Measurements from ENCODE around the gene COL6A2.

COL6A2 gene

GRCh38 chr21:46092811-46093667 lies 4.9 kb upstream of the COL6A2 start:
- H3K27ac ChIP-seq (ENCODE audit: low read depth, low read length), result no peak overlapping the region
- H3K79me2 ChIP-seq (ENCODE audit: control insufficient read depth, insufficient read depth, low read length, poor library complexity), result no peaks in the 10 kb centered on the region
- no peak overlapping the region for H2BK120ac ChIP-seq (ENCODE audit: insufficient read depth, low read length, poor library complexity)
- H3K36me3 ChIP-seq (ENCODE audit: control insufficient read depth in 1 of 2, insufficient read depth in 2 of 2, low read length in 2 of 2), result no peaks in the 10 kb centered on the region
- H3K18ac ChIP-seq (ENCODE audit: low read length), result no peak overlapping the region
- H3K9ac ChIP-seq (ENCODE audit: low read length), result no peak overlapping the region
- H4K12ac ChIP-seq (ENCODE audit: low read depth, low read length), result no peak overlapping the region
- H3K79me1 ChIP-seq (ENCODE audit: low read length), result peaks cover 2% of the 10 kb centered on the region
- H3K14ac ChIP-seq (ENCODE audit: low read length), result no peak overlapping the region
- H2AFZ ChIP-seq (ENCODE audit: insufficient read depth, low read length, poor library complexity), result no peak overlapping the region
- H4K91ac ChIP-seq (ENCODE audit: low read depth, low read length), result no peak overlapping the region
- no peak overlapping the region for H3K4me3 ChIP-seq (ENCODE audit: low read depth, low read length)
- no CpG with 5 or more reads among the region's 11 CpGs for WGBS (ENCODE audit: extremely low coverage, insufficient coverage, insufficient read length)
- no peak overlapping the region for H3K4ac ChIP-seq (ENCODE audit: low read depth, low read length)
- H2AK5ac ChIP-seq (ENCODE audit: low read length), result no peak overlapping the region
- peaks cover 6% of the 10 kb centered on the region for H3K9me3 ChIP-seq (ENCODE audit: insufficient read depth, low read depth, low read length)
- no peaks in the 10 kb centered on the region for H3K27me3 ChIP-seq (ENCODE audit: insufficient read depth, low read length)
- no peak overlapping the region for H2BK5ac ChIP-seq (ENCODE audit: low read depth, low read length, poor library complexity)
- H3K23ac ChIP-seq (ENCODE audit: low read length), result no peak overlapping the region
- no peak for DNase-seq
- H3K4me2 ChIP-seq (ENCODE audit: low read length), result no peak overlapping the region
- H3K4me1 ChIP-seq (ENCODE audit: control insufficient read depth in 1 of 2, insufficient read depth in 2 of 2, low read length in 2 of 2), result peaks cover 0 to 3% of the 10 kb centered on the region in 2 experiments
- no peak overlapping the region for H2BK12ac ChIP-seq (ENCODE audit: low read length)
- H4K8ac ChIP-seq (ENCODE audit: low read depth, low read length), result no peak overlapping the region

- Histone ChIP-seq H3K9me3 (ENCODE audit: insufficient read depth, low read depth, low read length) (peaks cover 8% of the 10 kb centered on the region), H2BK120ac (ENCODE audit: insufficient read depth, low read length, poor library complexity) (no peak overlapping the region)
These were observed 4.1 kb upstream of the COL6A2 start for GRCh38 chr21:46093668-46094400.

GRCh38 chr21:46094401-46095082 lies 3.4 kb upstream of the COL6A2 start:
- Histone ChIP-seq H3K18ac (ENCODE audit: low read length) (no peak overlapping the region), H3K27me3 (ENCODE audit: insufficient read depth, low read length) (peaks cover 4% of the 10 kb centered on the region), H3K9ac (ENCODE audit: low read length) (no peak overlapping the region), H3K4me2 (ENCODE audit: low read length) (no peak overlapping the region), H3K14ac (ENCODE audit: low read length) (no peak overlapping the region), H4K91ac (ENCODE audit: low read depth, low read length) (no peak overlapping the region), H3K9me3 (ENCODE audit: insufficient read depth, low read depth, low read length) (peaks cover 8% of the 10 kb centered on the region), H4K12ac (ENCODE audit: low read depth, low read length) (no peak overlapping the region), H4K8ac (ENCODE audit: low read depth, low read length) (no peak overlapping the region), H3K4ac (ENCODE audit: low read depth, low read length) (no peak overlapping the region), H2BK5ac (ENCODE audit: low read depth, low read length, poor library complexity) (no peak overlapping the region), H3K36me3 (ENCODE audit: control insufficient read depth in 1 of 2, insufficient read depth in 2 of 2, low read length in 2 of 2) (no peaks in the 10 kb centered on the region), H3K79me2 (ENCODE audit: control insufficient read depth, insufficient read depth, low read length, poor library complexity) (peaks cover 3% of the 10 kb centered on the region), H2AFZ (ENCODE audit: insufficient read depth, low read length, poor library complexity) (no peak overlapping the region), H3K4me1 (ENCODE audit: control insufficient read depth in 1 of 2, insufficient read depth in 2 of 2, low read length in 2 of 2) (peaks cover 2 to 6% of the 10 kb centered on the region in 2 experiments), H3K27ac (ENCODE audit: low read depth, low read length) (no peak overlapping the region), H3K4me3 (ENCODE audit: low read depth, low read length) (no peak overlapping the region), H2BK120ac (ENCODE audit: insufficient read depth, low read length, poor library complexity) (no peak overlapping the region), H2AK5ac (ENCODE audit: low read length) (no peak overlapping the region), H2BK12ac (ENCODE audit: low read length) (no peak overlapping the region), H3K23ac (ENCODE audit: low read length) (no peak overlapping the region), H3K79me1 (ENCODE audit: low read length) (peaks cover 2% of the 10 kb centered on the region)
- WGBS (ENCODE audit: extremely low coverage, insufficient coverage, insufficient read length), result no CpG with 5 or more reads among the region's 14 CpGs
- DNase-seq, result no peak

More at GRCh38 chr21:46093668-46094400, 4.1 kb upstream of the COL6A2 start:
- H3K4me2 ChIP-seq (ENCODE audit: low read length), result no peak overlapping the region
- H3K23ac ChIP-seq (ENCODE audit: low read length), result no peak overlapping the region
- no peaks in the 10 kb centered on the region for H3K36me3 ChIP-seq (ENCODE audit: control insufficient read depth in 1 of 2, insufficient read depth in 2 of 2, low read length in 2 of 2)
- H4K8ac ChIP-seq (ENCODE audit: low read depth, low read length), result no peak overlapping the region
- no peak overlapping the region for H2AFZ ChIP-seq (ENCODE audit: insufficient read depth, low read length, poor library complexity)
- H3K4me1 ChIP-seq (ENCODE audit: control insufficient read depth in 1 of 2, insufficient read depth in 2 of 2, low read length in 2 of 2), result peaks cover 2 to 6% of the 10 kb centered on the region in 2 experiments
- H3K27ac ChIP-seq (ENCODE audit: low read depth, low read length), result no peak overlapping the region
- H3K79me1 ChIP-seq (ENCODE audit: low read length), result peaks cover 2% of the 10 kb centered on the region
- no peak for DNase-seq
- no peak overlapping the region for H3K14ac ChIP-seq (ENCODE audit: low read length)
- no peak overlapping the region for H3K9ac ChIP-seq (ENCODE audit: low read length)
- H4K91ac ChIP-seq (ENCODE audit: low read depth, low read length), result no peak overlapping the region
- WGBS (ENCODE audit: extremely low coverage, insufficient coverage, insufficient read length), result no CpG with 5 or more reads among the region's 11 CpGs
- H3K4me3 ChIP-seq (ENCODE audit: low read depth, low read length), result peak overlapping the region; percentile 32
- H2BK12ac ChIP-seq (ENCODE audit: low read length), result no peak overlapping the region
- no peak overlapping the region for H2BK5ac ChIP-seq (ENCODE audit: low read depth, low read length, poor library complexity)
- H2AK5ac ChIP-seq (ENCODE audit: low read length), result no peak overlapping the region
- H3K18ac ChIP-seq (ENCODE audit: low read length), result no peak overlapping the region
- peaks cover 3% of the 10 kb centered on the region for H3K27me3 ChIP-seq (ENCODE audit: insufficient read depth, low read length)
- H3K4ac ChIP-seq (ENCODE audit: low read depth, low read length), result no peak overlapping the region
- no peak overlapping the region for H4K12ac ChIP-seq (ENCODE audit: low read depth, low read length)
- peaks cover 2% of the 10 kb centered on the region for H3K79me2 ChIP-seq (ENCODE audit: control insufficient read depth, insufficient read depth, low read length, poor library complexity)

- no peak for DNase-seq
- Histone ChIP-seq H3K9ac (ENCODE audit: low read length) (no peak overlapping the region), H2BK12ac (ENCODE audit: low read length) (no peak overlapping the region), H3K9me3 (ENCODE audit: insufficient read depth, low read depth, low read length) (peaks cover 8% of the 10 kb centered on the region), H2AFZ (ENCODE audit: insufficient read depth, low read length, poor library complexity) (no peak overlapping the region), H3K27ac (ENCODE audit: low read depth, low read length) (no peak overlapping the region), H3K4me2 (ENCODE audit: low read length) (no peak overlapping the region), H3K18ac (ENCODE audit: low read length) (no peak overlapping the region), H4K12ac (ENCODE audit: low read depth, low read length) (no peak overlapping the region), H3K36me3 (ENCODE audit: control insufficient read depth in 1 of 2, insufficient read depth in 2 of 2, low read length in 2 of 2) (no peaks in the 10 kb centered on the region), H4K8ac (ENCODE audit: low read depth, low read length) (no peak overlapping the region), H3K23ac (ENCODE audit: low read length) (no peak overlapping the region), H3K79me2 (ENCODE audit: control insufficient read depth, insufficient read depth, low read length, poor library complexity) (peaks cover 3% of the 10 kb centered on the region), H3K4me1 (ENCODE audit: control insufficient read depth in 1 of 2, insufficient read depth in 2 of 2, low read length in 2 of 2) (peaks cover 2 to 6% of the 10 kb centered on the region in 2 experiments), H3K4ac (ENCODE audit: low read depth, low read length) (no peak overlapping the region), H2BK120ac (ENCODE audit: insufficient read depth, low read length, poor library complexity) (no peak overlapping the region), H3K27me3 (ENCODE audit: insufficient read depth, low read length) (peaks cover 4% of the 10 kb centered on the region), H3K14ac (ENCODE audit: low read length) (no peak overlapping the region), H3K4me3 (ENCODE audit: low read depth, low read length) (no peak overlapping the region), H2BK5ac (ENCODE audit: low read depth, low read length, poor library complexity) (no peak overlapping the region), H4K91ac (ENCODE audit: low read depth, low read length) (no peak overlapping the region), H3K79me1 (ENCODE audit: low read length) (peaks cover 2% of the 10 kb centered on the region), H2AK5ac (ENCODE audit: low read length) (no peak overlapping the region)
- no CpG with 5 or more reads among the region's 16 CpGs for WGBS (ENCODE audit: extremely low coverage, insufficient coverage, insufficient read length)
These were observed 2.7 kb upstream of the COL6A2 start for GRCh38 chr21:46095083-46095719.
